AG20443 (cell line): ENCODE measurements around the gene KRTAP4-7.
A peak's percentile ranks its signal among the peaks of the same experiment; 100 is the strongest.
"Not testable (repeated sequence)": the region's sequence is repeated elsewhere in the genome, so short reads cannot be mapped to it uniquely, and the experiment has no call there.

Source experiments
- DNase-seq: peaks from one replicate; pipeline ENCODE4 v3.0.0; 2012; ENCODE audit warnings: low spot score, mixed read lengths

The KRTAP4-7 gene

GRCh38 chr17:41108728-41109386 lies 24.9 kb downstream of the KRTAP4-7 start:
- not testable (repeated sequence) for DNase-seq

- no peak for DNase-seq
Observed at GRCh38 chr17:41111151-41111885, 27.4 kb downstream of the KRTAP4-7 start.

GRCh38 chr17:41116297-41116696 lies 32.3 kb downstream of the KRTAP4-7 start:
- DNase-seq = no peak

- not testable (repeated sequence) for DNase-seq
Observed at GRCh38 chr17:41117846-41118386, 34.0 kb downstream of the KRTAP4-7 start, which contains the start of gene KRTAP4-11. Gene KRTAP4-11 (minus strand): TSS chr17:41118373. CDS start chr17:41118315, 58 bp downstream.

- DNase-seq = no peak
Observed at GRCh38 chr17:41118721-41119120, 34.8 kb downstream of the KRTAP4-7 start.

GRCh38 chr17:41119696-41120690 lies 36.0 kb downstream of the KRTAP4-7 start:
- DNase-seq = not testable (repeated sequence)

GRCh38 chr17:41121742-41122141 lies 37.8 kb downstream of the KRTAP4-7 start:
- DNase-seq = no peak

GRCh38 chr17:41123292-41123990 lies 39.5 kb downstream of the KRTAP4-7 start:
- not testable (repeated sequence) for DNase-seq

- DNase-seq = not testable (repeated sequence)
Observed at GRCh38 chr17:41123991-41124371, 40.0 kb downstream of the KRTAP4-7 start, which contains the start of gene KRTAP4-12. Gene KRTAP4-12 (minus strand): TSS chr17:41124182. CDS start chr17:41124122, 60 bp downstream.

GRCh38 chr17:41125064-41125463 lies 41.1 kb downstream of the KRTAP4-7 start:
- no peak for DNase-seq

- no peak for DNase-seq
Observed at GRCh38 chr17:41126412-41126811, 42.5 kb downstream of the KRTAP4-7 start.

GRCh38 chr17:41127371-41127770 lies 43.4 kb downstream of the KRTAP4-7 start:
- DNase-seq = no peak

- DNase-seq = no peak
Observed at GRCh38 chr17:41131979-41132378, 48.0 kb downstream of the KRTAP4-7 start.

GRCh38 chr17:41133880-41134735 lies 50.2 kb downstream of the KRTAP4-7 start:
- peak; percentile 11 for DNase-seq
